Retinal pigment epithelial cell (primary cell): ENCODE measurements around the gene NPTX1.

Experiments used
- DNase-seq: peaks from one replicate; pipeline ENCODE4 v3.0.0-alpha.2; 2010; ENCODE audit warnings: low read depth
- H3K4me3 ChIP-seq: 2 replicates; pipeline ENCODE4 v1.5.1; 2011; ENCODE audit warnings: mild to moderate bottlenecking, low read length, control low read depth, moderate library complexity
- TF ChIP-seq, protein P1 (sequence below): conservative IDR thresholded peaks from 2 replicates; pipeline ENCODE4 v1.5.1; 2011; ENCODE audit warnings: low read depth, low read length, control low read depth, inconsistent platforms

The NPTX1 gene

DNA sequence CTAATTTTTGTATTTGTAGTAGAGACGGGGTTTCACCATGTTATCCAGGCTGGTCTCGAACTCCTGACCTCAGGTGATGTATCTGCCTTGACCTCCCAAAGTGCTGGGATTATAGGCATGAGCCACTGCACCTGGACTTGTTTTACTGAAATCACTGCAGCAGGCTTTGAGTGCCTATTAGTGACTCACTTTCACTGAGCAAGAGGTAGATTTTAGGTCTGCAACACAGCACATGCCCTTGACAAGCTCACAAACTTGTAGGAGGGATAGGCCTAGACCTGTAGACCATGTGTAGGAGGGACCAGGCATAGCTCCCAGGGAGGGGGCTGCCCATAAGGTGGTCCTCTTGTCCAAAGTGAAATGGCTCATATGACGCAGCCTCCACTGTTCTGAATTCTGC is 41.2 kb upstream of the NPTX1 start:
- no peak for DNase-seq
- TF ChIP-seq, protein P1, sequence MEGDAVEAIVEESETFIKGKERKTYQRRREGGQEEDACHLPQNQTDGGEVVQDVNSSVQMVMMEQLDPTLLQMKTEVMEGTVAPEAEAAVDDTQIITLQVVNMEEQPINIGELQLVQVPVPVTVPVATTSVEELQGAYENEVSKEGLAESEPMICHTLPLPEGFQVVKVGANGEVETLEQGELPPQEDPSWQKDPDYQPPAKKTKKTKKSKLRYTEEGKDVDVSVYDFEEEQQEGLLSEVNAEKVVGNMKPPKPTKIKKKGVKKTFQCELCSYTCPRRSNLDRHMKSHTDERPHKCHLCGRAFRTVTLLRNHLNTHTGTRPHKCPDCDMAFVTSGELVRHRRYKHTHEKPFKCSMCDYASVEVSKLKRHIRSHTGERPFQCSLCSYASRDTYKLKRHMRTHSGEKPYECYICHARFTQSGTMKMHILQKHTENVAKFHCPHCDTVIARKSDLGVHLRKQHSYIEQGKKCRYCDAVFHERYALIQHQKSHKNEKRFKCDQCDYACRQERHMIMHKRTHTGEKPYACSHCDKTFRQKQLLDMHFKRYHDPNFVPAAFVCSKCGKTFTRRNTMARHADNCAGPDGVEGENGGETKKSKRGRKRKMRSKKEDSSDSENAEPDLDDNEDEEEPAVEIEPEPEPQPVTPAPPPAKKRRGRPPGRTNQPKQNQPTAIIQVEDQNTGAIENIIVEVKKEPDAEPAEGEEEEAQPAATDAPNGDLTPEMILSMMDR: no peak
- H3K4me3 ChIP-seq: no peak overlapping the region

DNA sequence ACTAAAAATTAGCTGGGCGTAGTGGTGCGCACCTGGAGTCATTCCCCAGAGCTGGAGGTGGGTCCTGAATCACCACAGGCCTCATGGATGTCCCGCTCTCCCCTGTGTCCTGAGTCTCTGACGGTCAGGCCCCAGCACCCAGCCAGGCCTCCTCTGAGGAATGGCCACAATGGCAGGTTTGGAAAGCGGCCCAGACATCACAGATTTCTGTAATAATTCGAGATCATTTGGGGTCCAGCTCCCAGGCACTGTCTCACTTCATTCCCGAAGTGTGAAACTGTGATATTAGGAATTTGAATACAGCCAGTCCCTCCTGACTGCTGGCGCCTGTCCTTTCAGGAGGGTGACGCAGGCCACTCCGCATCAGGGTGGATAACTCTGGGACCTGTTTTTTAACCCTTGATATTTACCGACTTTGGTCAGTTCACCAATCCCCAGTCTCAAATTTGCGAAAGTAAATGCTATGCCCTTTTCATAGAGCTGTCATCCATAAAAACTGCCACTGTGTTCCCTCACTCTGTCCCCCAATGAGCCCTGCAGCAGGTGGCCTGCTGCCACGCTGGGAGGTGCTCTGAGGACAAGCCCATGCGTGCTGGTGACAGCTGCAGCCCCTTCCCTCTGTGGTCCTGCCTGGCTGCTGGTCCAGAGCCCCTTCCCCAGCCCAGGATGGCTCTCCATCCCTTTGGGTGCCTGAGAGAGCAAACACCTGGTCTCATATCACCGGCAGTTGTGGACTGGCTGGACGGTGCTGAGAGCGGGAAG is 39.9 kb upstream of the NPTX1 start:
- DNase-seq: no peak
- TF ChIP-seq, protein P1: no peak
- no peak overlapping the region for H3K4me3 ChIP-seq

DNA sequence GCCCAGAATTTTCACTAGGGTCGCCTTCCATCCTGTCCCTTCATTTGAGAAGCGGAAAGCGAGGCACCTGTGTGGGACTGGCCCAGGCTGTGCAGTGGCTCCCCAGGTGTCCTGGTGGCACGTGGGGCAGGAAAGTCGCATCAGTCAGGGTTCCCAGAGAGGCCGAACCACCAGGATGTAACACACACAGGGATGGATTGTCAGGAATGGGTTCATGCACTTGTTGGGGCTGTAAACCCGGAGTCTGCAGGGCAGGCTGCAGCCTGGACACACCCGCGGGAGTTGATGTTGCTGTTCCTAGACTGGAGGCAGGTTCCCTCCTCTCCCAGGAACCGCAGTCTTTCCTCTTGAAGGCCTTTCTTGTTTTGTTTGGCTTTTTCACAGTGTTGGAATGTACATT is 37.5 kb upstream of the NPTX1 start:
- TF ChIP-seq, protein P1: no peak
- DNase-seq: no peak
- no peak overlapping the region for H3K4me3 ChIP-seq

DNA sequence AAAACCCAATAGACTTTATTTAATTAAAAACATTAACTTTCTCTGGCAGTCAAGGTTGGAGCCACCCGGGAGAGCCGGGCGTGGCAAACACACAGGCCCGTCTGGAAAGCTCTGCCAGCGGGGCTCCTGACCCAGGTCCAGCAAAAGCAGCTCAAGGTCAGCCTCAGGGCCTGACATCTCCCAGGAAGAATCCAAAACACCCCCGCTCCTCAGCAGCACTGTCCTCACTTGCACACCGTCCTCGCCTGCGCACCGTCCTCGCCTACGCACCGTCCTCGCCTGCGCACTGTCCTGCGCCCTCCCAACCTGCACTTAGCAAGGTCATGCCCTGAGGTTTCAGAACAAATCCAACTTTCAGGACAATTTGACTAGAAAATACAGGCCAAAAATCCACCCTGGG is 36.8 kb upstream of the NPTX1 start:
- no peak for DNase-seq
- TF ChIP-seq, protein P1: no peak

DNA sequence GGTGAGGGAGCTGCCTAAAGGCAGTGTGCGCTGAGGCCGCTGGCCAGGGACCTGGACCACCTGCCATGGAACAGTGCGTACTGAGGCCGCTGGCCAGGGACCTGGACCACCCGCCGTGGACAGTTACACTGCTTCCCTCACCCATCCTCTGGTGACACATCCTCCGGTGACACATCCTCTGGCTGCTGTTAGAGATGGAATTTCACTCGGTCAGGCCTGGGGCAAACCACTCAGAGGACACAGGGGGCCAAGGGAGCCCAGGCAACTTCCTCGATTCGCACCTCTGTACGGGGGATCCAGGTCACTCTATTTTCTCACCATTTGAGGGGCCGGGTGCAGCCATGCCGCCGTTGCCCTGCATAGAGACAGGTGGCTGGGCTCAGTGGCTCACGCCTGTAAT is 35.8 kb upstream of the NPTX1 start:
- no peak for DNase-seq
- no peak overlapping the region for H3K4me3 ChIP-seq
- TF ChIP-seq, protein P1: no peak

More for the DNA sequence above, 36.8 kb upstream of the NPTX1 start:
- H3K4me3 ChIP-seq: no peak overlapping the region

DNA sequence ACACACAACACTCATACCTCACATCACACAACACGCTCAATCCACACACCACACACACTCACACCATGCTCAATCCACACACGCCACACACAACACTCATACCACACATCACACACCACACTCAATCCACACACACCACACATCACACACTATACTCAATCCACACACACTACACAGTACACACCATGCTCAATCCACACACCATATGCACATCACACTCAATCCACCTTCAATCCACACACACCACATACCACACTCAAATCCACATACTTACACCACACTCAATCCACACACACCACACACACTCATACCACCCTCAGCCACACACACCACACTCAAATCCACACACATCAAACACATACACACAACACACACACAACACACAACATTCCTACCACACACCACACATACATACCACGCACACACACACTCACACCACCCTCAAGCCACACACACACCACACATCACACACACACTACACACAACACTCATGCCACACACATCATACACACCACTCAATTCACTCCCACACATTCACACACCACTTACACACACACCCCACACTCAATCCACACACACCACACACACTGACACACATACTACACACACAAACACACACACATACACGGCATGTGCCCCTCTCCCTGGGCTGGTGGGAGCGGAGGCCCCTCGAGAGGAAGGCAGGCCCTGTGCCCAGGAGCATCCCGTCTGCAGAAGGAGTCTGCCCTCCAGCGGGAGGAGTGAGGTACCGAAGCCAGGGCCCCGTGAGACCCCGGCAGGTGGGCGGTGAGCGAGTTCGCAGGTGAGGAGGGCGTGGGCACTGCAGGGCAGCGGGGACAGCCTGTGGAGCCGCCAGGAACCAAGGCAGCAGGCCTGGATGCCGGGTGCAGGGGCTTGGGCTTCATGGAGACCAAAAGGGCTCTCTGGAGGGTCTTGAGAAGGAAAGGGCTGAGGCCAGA is 35.1 kb upstream of the NPTX1 start:
- no peak for DNase-seq
- no peak overlapping the region for H3K4me3 ChIP-seq
- TF ChIP-seq, protein P1: no peak

DNA sequence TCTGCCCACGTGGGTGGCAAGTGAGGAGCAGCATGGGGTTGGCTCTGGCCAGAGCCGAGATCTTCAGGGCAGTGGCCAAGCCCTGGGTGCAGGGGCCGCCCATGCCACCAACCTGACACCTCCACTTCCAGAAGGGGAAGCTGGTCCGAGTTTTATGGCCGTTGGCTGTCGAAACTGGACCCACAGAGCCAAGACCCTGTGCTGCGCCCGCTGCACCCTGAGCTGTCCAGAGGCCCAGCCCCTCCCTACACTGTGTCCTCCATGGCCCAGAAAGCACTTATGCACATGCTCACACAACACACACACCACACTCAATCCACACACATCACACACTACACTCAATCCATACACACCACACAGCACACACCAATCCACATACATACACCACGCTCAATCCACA is 34.4 kb upstream of the NPTX1 start:
- no peak overlapping the region for H3K4me3 ChIP-seq
- TF ChIP-seq, protein P1: no peak
- DNase-seq: no peak
